Lower leg skin (tissue), 4 donors: ENCODE measurements around the gene ZDHHC8. TPM values are rescaled to one million over a fixed set of nuclear protein-coding genes. Genes with fewer than 3 reads are reported as not detected.

Experiments
- DNase-seq, 2 donors: peaks; one replicate each; pipeline ENCODE4 v3.0.0-alpha.2; 2019; ENCODE audit warnings: low spot score in 2 of 2
- H3K4me3 ChIP-seq: fragments of 200-600 bp; sonication (generic); 2 replicates; pipeline ENCODE4 v1.5.1; 2017; ENCODE audit warnings: mild to moderate bottlenecking, low read depth; ENCODE audit not compliant: poor library complexity, severe bottlenecking
- POLR2A ChIP-seq, 2 donors: fragments of 450-650 bp; IDR thresholded peaks; one replicate each; pipeline ENCODE4 v1.6.1; 2016 to 2017; ENCODE audit warnings: antibody characterized with exemption in 2 of 2, mild to moderate bottlenecking in 1 of 2, moderate library complexity in 1 of 2
- WGBS, 2 donors: methylation state at CpG; one replicate each; pipeline ENCODE4 v1.1.5; 2018; 5-methylcytosine and 5-hydroxymethylcytosine counted together
- intact Hi-C: fragments of 100-400 bp; cut with DNase I; formaldehyde crosslinking; loops from one replicate; pipeline ENCODE4 v1.15.0; 2023; ENCODE audit warnings: low total_unique reads
- total RNA-seq, 4 donors: library from RNA; depleted of rRNA; stranded (reverse); fragments of >200 nt; gene quantifications; one replicate each; pipeline ENCODE4 v1.1.0, GENCODE V29; 2016
- TF ChIP-seq, protein P1 (sequence below), 3 donors: fragments of 450-650 bp; IDR thresholded peaks; one replicate each; pipeline ENCODE4 v1.5.1; 2016; ENCODE audit warnings: antibody characterized with exemption in 3 of 3, mild to moderate bottlenecking in 3 of 3, moderate library complexity in 2 of 3

ZDHHC8 gene
- total RNA-seq, 4 donors from 2014 or later, result 17.8 to 30.0 (median 26.1) TPM

DNA sequence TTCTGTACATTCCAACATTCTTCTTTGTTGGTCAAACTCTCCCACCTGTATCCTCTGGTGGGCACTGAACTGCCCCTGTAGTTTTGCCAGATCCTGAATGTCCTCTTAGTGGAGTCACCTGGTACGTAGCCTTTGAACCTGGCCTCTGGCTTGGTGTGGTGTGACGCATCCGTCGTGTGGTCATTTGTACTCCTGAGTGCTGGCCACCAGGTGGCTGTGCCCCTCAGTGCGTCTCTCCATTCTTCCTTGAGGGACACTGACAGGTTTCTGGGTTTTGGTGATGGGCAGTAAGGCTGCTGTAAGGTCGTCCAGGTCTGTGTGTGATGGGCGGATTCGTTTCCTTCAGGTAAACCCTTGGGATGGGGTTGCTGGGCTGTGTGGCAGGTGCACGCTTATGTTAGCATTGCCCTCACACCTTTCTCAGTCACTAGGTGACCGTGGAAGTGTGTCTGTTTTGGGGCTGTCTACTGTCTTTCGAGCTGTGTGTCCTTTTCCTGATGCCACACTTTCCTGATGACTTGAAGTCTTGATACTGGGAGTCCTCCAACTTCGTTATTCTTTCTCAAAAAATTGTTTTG, 29.3 kb upstream of the ZDHHC8 start:
- intact Hi-C loops, result no loop called here
- no peak overlapping the region for H3K4me3 ChIP-seq
- DNase-seq, result no peak
- TF ChIP-seq, protein P1, sequence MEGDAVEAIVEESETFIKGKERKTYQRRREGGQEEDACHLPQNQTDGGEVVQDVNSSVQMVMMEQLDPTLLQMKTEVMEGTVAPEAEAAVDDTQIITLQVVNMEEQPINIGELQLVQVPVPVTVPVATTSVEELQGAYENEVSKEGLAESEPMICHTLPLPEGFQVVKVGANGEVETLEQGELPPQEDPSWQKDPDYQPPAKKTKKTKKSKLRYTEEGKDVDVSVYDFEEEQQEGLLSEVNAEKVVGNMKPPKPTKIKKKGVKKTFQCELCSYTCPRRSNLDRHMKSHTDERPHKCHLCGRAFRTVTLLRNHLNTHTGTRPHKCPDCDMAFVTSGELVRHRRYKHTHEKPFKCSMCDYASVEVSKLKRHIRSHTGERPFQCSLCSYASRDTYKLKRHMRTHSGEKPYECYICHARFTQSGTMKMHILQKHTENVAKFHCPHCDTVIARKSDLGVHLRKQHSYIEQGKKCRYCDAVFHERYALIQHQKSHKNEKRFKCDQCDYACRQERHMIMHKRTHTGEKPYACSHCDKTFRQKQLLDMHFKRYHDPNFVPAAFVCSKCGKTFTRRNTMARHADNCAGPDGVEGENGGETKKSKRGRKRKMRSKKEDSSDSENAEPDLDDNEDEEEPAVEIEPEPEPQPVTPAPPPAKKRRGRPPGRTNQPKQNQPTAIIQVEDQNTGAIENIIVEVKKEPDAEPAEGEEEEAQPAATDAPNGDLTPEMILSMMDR (IDR thresholded peaks at IDR 0.05), result no peak
- TF ChIP-seq POLR2A (IDR thresholded peaks at IDR 0.05), result no peak
- WGBS, 2 donors, result 92 to 96% methylated on average over 12 of the region's 12 CpGs

DNA sequence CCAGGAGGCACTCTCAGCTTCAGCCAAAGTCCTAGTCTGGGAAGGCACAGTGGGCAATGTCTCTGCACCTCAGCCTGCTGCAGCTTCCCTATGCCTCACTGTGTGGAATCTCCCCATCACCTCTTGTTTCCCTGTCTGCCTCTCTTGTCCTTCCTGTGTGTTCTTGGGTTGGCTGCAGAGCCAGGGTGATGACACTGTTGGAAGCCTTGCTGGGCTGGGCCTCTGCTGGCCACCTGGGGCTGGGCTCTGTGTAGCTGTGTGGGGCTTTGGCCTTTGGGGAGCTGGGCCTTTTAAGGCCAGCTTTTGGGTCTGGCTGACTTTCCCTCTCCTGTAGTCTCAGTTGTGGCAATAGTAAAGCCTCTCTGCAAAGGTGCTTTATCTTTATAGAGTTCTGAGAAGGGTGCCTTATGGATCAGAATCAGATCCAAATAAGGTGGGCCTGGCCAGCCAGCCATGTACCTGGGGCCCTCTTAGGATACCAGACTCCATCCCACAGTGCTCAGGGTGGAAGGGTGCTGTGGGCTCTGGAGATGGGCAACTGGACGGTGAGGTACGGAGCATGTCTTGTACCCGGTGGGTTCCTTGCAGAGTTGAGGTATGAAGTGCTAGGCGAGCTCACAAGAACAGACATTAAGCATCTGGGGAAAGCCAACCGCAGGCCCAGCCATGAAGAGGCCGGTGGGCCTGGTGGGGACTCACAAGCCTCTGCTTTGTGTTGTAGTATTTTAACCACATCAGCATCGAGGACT, 26.0 kb upstream of the ZDHHC8 start:
- TF ChIP-seq, protein P1 (IDR thresholded peaks at IDR 0.05), result no peak
- TF ChIP-seq POLR2A (IDR thresholded peaks at IDR 0.05), result no peak

DNA sequence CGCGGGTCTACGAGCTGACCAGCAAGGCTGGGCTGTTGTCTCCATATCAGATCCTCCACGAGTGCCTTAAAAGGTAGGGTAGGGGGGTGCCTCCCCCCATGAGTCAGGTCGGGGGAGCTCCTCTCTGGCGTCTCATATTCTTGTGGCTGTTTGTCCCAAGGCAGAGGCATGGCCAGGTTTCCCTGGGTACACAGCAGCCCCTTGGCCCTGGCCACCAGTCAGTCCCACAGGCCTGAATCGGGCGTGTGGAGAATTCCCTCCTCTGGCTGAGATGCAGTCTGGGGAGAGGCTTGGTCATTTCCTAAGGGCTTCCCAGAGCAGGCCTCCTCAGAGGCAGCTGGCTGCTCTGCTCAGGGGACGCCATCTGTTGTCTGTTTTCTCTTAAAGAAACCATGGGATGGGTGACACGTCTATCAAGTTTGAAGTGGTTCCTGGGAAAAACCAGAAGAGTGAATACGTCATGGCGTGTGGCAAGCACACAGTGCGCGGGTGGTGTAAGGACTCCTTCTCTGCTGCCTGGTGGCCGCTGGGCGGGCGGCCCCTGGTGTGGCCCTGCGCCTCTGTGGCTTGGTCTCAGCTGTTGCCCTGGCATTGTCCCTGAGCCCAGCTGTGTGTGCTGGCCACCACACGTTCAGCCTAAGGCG, 25.3 kb upstream of the ZDHHC8 start:
- DNase-seq, result no peak
- 83 to 90% methylated on average over 19 to 20 of the region's 20 CpGs for WGBS, 2 donors
- intact Hi-C loops, result no loop called here
- no peak overlapping the region for H3K4me3 ChIP-seq
- no peak for TF ChIP-seq POLR2A (IDR thresholded peaks at IDR 0.05)
- TF ChIP-seq, protein P1 (IDR thresholded peaks at IDR 0.05), result no peak

More for the DNA sequence above, 26.0 kb upstream of the ZDHHC8 start:
- DNase-seq, result no peak
- intact Hi-C loops, result no loop called here
- 93 to 95% methylated on average over 7 of the region's 7 CpGs for WGBS, 2 donors
- H3K4me3 ChIP-seq, result no peak overlapping the region

DNA sequence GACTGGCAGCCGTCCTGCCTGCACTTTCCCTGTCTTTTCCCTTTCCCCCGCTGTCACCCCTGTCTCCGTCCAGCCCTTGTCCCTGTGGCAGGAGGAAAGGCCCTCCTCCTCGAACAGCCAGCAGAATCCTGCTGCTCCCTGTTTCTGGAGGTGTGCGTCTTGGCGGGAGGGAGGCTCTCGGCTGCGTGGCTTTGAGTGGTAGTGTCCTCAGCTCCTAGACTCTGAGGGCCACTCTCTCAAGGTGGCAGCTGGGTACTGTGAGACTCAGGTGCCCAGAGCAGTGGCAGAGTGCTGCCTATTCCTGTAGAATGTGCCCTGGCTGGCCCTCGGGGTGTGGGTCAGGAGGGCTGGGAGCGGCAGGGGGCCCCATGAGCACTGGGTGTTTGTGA, 24.8 kb upstream of the ZDHHC8 start:
- no peak for DNase-seq
- 93 to 95% methylated on average over 9 to 10 of the region's 10 CpGs for WGBS, 2 donors
- TF ChIP-seq POLR2A (IDR thresholded peaks at IDR 0.05), result no peak
- TF ChIP-seq, protein P1 (IDR thresholded peaks at IDR 0.05), result no peak
- no peak overlapping the region for H3K4me3 ChIP-seq
- intact Hi-C loops, result no loop called here

DNA sequence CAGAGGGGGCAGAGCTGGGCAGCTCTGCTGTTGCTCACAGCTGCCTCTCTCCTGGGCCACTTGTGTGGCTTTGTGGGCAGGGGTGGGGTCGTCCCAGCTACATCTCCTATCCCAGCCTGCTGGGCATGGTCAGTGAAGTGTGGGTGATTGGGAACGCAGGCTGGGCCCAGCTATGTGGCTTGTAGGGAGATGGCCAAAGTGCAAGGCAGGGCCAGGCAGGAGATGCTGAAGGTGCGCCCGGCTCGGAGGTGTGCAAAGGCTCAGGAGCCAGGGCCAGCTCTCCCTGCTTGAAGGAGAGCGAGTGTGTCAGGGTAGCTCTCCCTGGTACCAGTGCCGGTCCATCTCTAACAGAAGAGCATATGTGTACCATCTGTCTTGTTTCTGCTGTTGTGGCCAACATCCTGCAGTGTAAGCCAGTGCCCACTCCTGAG, 24.1 kb upstream of the ZDHHC8 start:
- no peak for DNase-seq
- H3K4me3 ChIP-seq, result no peak overlapping the region
- 88% methylated on average over 7 of the region's 7 CpGs for WGBS, 2 donors
- TF ChIP-seq, protein P1 (IDR thresholded peaks at IDR 0.05), result no peak
- TF ChIP-seq POLR2A (IDR thresholded peaks at IDR 0.05), result no peak
- intact Hi-C loops, result no loop called here
